ENCODE measurements around the gene COL20A1. TPM values are rescaled to one million over a fixed set of nuclear protein-coding genes. Genes with fewer than 3 reads are reported as not detected.

Gene COL20A1
- total RNA-seq, 1 experiment from 2014 or later = not detected

DNA sequence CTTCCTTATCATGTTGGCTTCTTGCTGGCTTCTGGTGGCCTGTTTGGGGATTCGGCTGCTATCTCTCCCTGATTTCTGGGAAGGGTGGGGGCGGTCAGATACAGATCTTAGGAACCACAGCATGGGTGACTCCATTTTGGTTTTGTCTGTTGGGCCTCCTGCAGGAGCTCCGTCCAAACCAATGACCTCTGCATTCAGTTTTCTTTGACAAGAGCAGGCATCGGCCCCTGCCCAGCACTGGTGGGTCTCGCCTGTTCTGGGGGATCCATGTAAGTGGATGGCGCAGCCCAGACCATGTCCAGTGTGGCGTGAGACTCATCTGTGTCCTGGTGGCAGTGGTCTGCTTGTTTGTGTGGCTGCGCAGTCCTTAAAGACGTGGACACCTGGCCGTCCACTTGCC, 29.0 kb upstream of the COL20A1 start:
- H3K4me2 ChIP-seq (ENCODE audit: low read length) = no peak overlapping the region
- no peak for ATAC-seq
- no peaks in the 10 kb centered on the region for H3F3A ChIP-seq (ENCODE audit: low read length, unreplicated experiment)
- H4K20me1 ChIP-seq (ENCODE audit: low read length) = no peaks in the 10 kb centered on the region
- no peak for DNase-seq
- TF ChIP-seq, protein P1, sequence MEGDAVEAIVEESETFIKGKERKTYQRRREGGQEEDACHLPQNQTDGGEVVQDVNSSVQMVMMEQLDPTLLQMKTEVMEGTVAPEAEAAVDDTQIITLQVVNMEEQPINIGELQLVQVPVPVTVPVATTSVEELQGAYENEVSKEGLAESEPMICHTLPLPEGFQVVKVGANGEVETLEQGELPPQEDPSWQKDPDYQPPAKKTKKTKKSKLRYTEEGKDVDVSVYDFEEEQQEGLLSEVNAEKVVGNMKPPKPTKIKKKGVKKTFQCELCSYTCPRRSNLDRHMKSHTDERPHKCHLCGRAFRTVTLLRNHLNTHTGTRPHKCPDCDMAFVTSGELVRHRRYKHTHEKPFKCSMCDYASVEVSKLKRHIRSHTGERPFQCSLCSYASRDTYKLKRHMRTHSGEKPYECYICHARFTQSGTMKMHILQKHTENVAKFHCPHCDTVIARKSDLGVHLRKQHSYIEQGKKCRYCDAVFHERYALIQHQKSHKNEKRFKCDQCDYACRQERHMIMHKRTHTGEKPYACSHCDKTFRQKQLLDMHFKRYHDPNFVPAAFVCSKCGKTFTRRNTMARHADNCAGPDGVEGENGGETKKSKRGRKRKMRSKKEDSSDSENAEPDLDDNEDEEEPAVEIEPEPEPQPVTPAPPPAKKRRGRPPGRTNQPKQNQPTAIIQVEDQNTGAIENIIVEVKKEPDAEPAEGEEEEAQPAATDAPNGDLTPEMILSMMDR (conservative IDR thresholded peaks at IDR 0.05; ENCODE audit: low read depth, low read length) = no peak
- TF ChIP-seq EZH2phosphoT487 (IDR thresholded peaks at IDR 0.05; ENCODE audit: borderline replicate concordance, low read length) (no peak), EZH2 (IDR thresholded peaks at IDR 0.05; ENCODE audit: low read length, unreplicated experiment) (no peak)
- no peak overlapping the region for H3K27ac ChIP-seq (ENCODE audit: low read length)
- H3K27me3 ChIP-seq (ENCODE audit: low read length) = peaks cover 24% of the 10 kb centered on the region
- H3K9me3 ChIP-seq (ENCODE audit: low read length) = no peaks in the 10 kb centered on the region
- H2AFZ ChIP-seq (ENCODE audit: low read length) = no peak overlapping the region
- H3K4me1 ChIP-seq (ENCODE audit: insufficient read depth, low read length) = no peaks in the 10 kb centered on the region
- intact Hi-C loops (cut with micrococcal nuclease) = no loop called here
- ChIA-PET POLR2A (ENCODE audit: unreplicated experiment) (no interaction called here), CTCF (no interaction called here)
- no peaks in the 10 kb centered on the region for H3K9me2 ChIP-seq (replicated peaks; ENCODE audit: low read length)
- H3K9ac ChIP-seq (ENCODE audit: low read length) = no peak overlapping the region
- H3K79me2 ChIP-seq (ENCODE audit: low read length) = no peaks in the 10 kb centered on the region
- BruUV-seq (replicated peaks) = no TSS peak
- H3K36me3 ChIP-seq (ENCODE audit: low read depth, low read length) = no peaks in the 10 kb centered on the region
- no peak overlapping the region for H3K4me3 ChIP-seq (ENCODE audit: low read length)

DNA sequence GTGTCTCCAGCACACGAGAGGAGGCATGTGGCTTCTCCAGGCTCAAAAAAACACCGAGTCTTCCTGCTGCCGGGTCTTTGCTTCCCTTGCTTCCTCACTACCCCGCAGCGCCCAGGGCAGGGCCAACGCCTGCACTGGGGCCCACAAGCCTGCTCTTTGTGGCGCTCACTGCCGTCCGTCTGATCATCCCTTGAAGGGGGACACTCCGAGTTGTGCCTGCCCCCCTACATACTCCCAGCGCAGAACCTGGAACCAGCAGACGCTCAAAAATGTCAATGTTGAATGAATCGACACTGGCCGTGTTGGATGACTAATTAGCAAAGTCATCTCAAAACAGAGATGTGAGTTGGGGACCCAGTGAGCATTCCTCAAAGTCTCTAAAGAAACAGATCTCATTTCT, 28.5 kb upstream of the COL20A1 start:
- Histone ChIP-seq H3K4me1 (ENCODE audit: insufficient read depth, low read length) (no peaks in the 10 kb centered on the region), H3K36me3 (ENCODE audit: low read depth, low read length) (no peaks in the 10 kb centered on the region), H2AFZ (ENCODE audit: low read length) (no peak overlapping the region), H3K4me3 (ENCODE audit: low read length) (no peak overlapping the region), H4K20me1 (ENCODE audit: low read length) (no peaks in the 10 kb centered on the region), H3K9ac (ENCODE audit: low read length) (no peak overlapping the region), H3K9me2 (replicated peaks; ENCODE audit: low read length) (no peaks in the 10 kb centered on the region), H3K27ac (ENCODE audit: low read length) (no peak overlapping the region), H3K27me3 (ENCODE audit: low read length) (peaks cover 24% of the 10 kb centered on the region), H3K9me3 (ENCODE audit: low read length) (no peaks in the 10 kb centered on the region), H3K4me2 (ENCODE audit: low read length) (no peak overlapping the region), H3K79me2 (ENCODE audit: low read length) (no peaks in the 10 kb centered on the region), H3F3A (ENCODE audit: low read length, unreplicated experiment) (no peaks in the 10 kb centered on the region)
- DNase-seq (no peak), ATAC-seq (no peak)
- ChIA-PET CTCF (no interaction called here), POLR2A (ENCODE audit: unreplicated experiment) (no interaction called here)
- intact Hi-C loops (cut with micrococcal nuclease) = no loop called here
- TF ChIP-seq, protein P1 (conservative IDR thresholded peaks at IDR 0.05; ENCODE audit: low read depth, low read length) = no peak
- TF ChIP-seq EZH2 (IDR thresholded peaks at IDR 0.05; ENCODE audit: low read length, unreplicated experiment) = no peak
- no peak for TF ChIP-seq EZH2phosphoT487 (IDR thresholded peaks at IDR 0.05; ENCODE audit: borderline replicate concordance, low read length)
- no TSS peak for BruUV-seq (replicated peaks)

GRCh38 chr20:63265891-63266515, 27.0 kb upstream of the COL20A1 start:
- H3K27ac ChIP-seq (ENCODE audit: low read length) = no peak overlapping the region
- no TSS peak for BruUV-seq (replicated peaks)
- no peaks in the 10 kb centered on the region for H3K4me1 ChIP-seq (ENCODE audit: insufficient read depth, low read length)
- no peaks in the 10 kb centered on the region for H3K36me3 ChIP-seq (ENCODE audit: low read depth, low read length)
- H3K79me2 ChIP-seq (ENCODE audit: low read length) = no peaks in the 10 kb centered on the region
- no peaks in the 10 kb centered on the region for H3F3A ChIP-seq (ENCODE audit: low read length, unreplicated experiment)
- intact Hi-C loops (cut with micrococcal nuclease) = no loop called here
- ATAC-seq (no peak), DNase-seq (no peak)
- H3K27me3 ChIP-seq (ENCODE audit: low read length) = peaks cover 24% of the 10 kb centered on the region
- no peaks in the 10 kb centered on the region for H3K9me3 ChIP-seq (ENCODE audit: low read length)
- H3K4me2 ChIP-seq (ENCODE audit: low read length) = no peak overlapping the region
- TF ChIP-seq EZH2phosphoT487 (IDR thresholded peaks at IDR 0.05; ENCODE audit: borderline replicate concordance, low read length) = no peak
- no peak for TF ChIP-seq EZH2 (IDR thresholded peaks at IDR 0.05; ENCODE audit: low read length, unreplicated experiment)
- TF ChIP-seq, protein P1 (conservative IDR thresholded peaks at IDR 0.05; ENCODE audit: low read depth, low read length) = no peak
- no peak overlapping the region for H2AFZ ChIP-seq (ENCODE audit: low read length)
- H3K9ac ChIP-seq (ENCODE audit: low read length) = no peak overlapping the region
- H3K4me3 ChIP-seq (ENCODE audit: low read length) = no peak overlapping the region
- H3K9me2 ChIP-seq (replicated peaks; ENCODE audit: low read length) = no peaks in the 10 kb centered on the region
- H4K20me1 ChIP-seq (ENCODE audit: low read length) = no peaks in the 10 kb centered on the region
- POLR2A ChIA-PET (ENCODE audit: unreplicated experiment) = no interaction called here
- CTCF ChIA-PET = interaction anchor here (0.6 kb wide), 1 partner anchor 50 kb away, joined by 3 read pairs; the partner anchor contains the start of gene YTHDF1
